DOHH2 (cell line): ENCODE data around the gene HECTD1.

ENCODE experiments used
- H3F3A ChIP-seq: fragments of 200-600 bp; sonication (generic), shearing (Covaris generic); 2 replicates; pipeline ENCODE4 v1.6.0; 2016; ENCODE audit warnings: antibody characterized with exemption, mild to moderate bottlenecking; ENCODE audit not compliant: control insufficient read depth, insufficient read depth
- H3K27ac ChIP-seq: fragments of 200-600 bp; sonication (generic); 2 replicates; pipeline ENCODE4 v1.5.1; 2014; ENCODE audit warnings: low read depth, mild to moderate bottlenecking, low read length, moderate library complexity
- H3K27me3 ChIP-seq: fragments of 200-600 bp; sonication (generic); 2 replicates; pipeline ENCODE4 v1.6.1; 2014; ENCODE audit warnings: mild to moderate bottlenecking, low read length, mixed read lengths; ENCODE audit not compliant: control insufficient read depth
- H3K36me3 ChIP-seq: fragments of 200-600 bp; sonication (generic); 2 replicates; pipeline ENCODE4 v1.6.1; 2014; ENCODE audit warnings: mild to moderate bottlenecking, low read length, moderate library complexity, mixed read lengths; ENCODE audit not compliant: control insufficient read depth
- H3K4me1 ChIP-seq: fragments of 200-600 bp; sonication (generic); 2 replicates; pipeline ENCODE4 v1.6.1; 2014; ENCODE audit warnings: mild to moderate bottlenecking, low read length, mixed read lengths; ENCODE audit not compliant: control insufficient read depth
- H3K4me2 ChIP-seq: fragments of 200-600 bp; sonication (generic); 2 replicates; pipeline ENCODE4 v1.6.0; 2014; ENCODE audit warnings: mild to moderate bottlenecking, low read length, moderate library complexity
- H3K4me3 ChIP-seq: fragments of 200-600 bp; sonication (generic); 2 replicates; pipeline ENCODE4 v1.5.1; 2014; ENCODE audit warnings: mild to moderate bottlenecking, low read length, mixed read lengths
- H3K79me2 ChIP-seq: fragments of 200-600 bp; sonication (generic); 2 replicates; pipeline ENCODE4 v1.6.1; 2014; ENCODE audit warnings: mild to moderate bottlenecking, low read length, mixed read lengths; ENCODE audit not compliant: control insufficient read depth
- H3K9me2 ChIP-seq: fragments of 200-600 bp; sonication (generic); replicated peaks from 2 replicates; pipeline ENCODE4 v1.6.1; 2014; ENCODE audit warnings: mild to moderate bottlenecking, low read length, mixed read lengths; ENCODE audit not compliant: control insufficient read depth
- H3K9me3 ChIP-seq: fragments of 200-600 bp; sonication (generic); 2 replicates; pipeline ENCODE4 v1.6.1; 2014; ENCODE audit warnings: antibody characterized with exemption, low read length, mixed read lengths; ENCODE audit not compliant: control insufficient read depth, insufficient read depth
- H4K20me1 ChIP-seq: fragments of 200-600 bp; sonication (generic); 2 replicates; pipeline ENCODE4 v1.6.0; 2014; ENCODE audit warnings: low read depth, mild to moderate bottlenecking, antibody characterized with exemption, low read length, moderate library complexity; ENCODE audit not compliant: control insufficient read depth, insufficient read depth
- CTCF ChIP-seq: fragments of 200-600 bp; sonication (generic); IDR thresholded peaks from one replicate; pipeline ENCODE4 v1.5.1; 2014; ENCODE audit warnings: antibody characterized with exemption, mild to moderate bottlenecking, low read depth, low read length; ENCODE audit not compliant: poor library complexity, severe bottlenecking
- EZH2phosphoT487 ChIP-seq: fragments of 200-600 bp; sonication (generic); IDR thresholded peaks from 2 replicates; pipeline ENCODE4 v1.6.1; 2017; ENCODE audit warnings: borderline replicate concordance, mild to moderate bottlenecking, antibody characterized with exemption, low read length, moderate library complexity, mixed read lengths

The HECTD1 gene

GRCh38 chr14:31208546-31209424 lies 1.2 kb upstream of the HECTD1 start:
- Histone ChIP-seq H3K79me2 (peaks cover 37% of the 10 kb centered on the region), H3K27me3 (no peaks in the 10 kb centered on the region), H3K9me2 (no peaks in the 10 kb centered on the region), H3K27ac (peak overlapping the region; percentile 81), H3K4me2 (peak overlapping the region; percentile 75), H3K9me3 (no peaks in the 10 kb centered on the region), H3K36me3 (peaks cover 30% of the 10 kb centered on the region), H4K20me1 (peaks cover 7% of the 10 kb centered on the region; the same call in 1 of the 2 replicates), H3K4me1 (peaks cover 19% of the 10 kb centered on the region), H3K4me3 (peak overlapping the region; percentile 76), H3F3A (peaks cover 12% of the 10 kb centered on the region)
- no peak for TF ChIP-seq CTCF
- TF ChIP-seq EZH2phosphoT487 = no peak

- Histone ChIP-seq H3K36me3 (peaks cover 41% of the 10 kb centered on the region), H3K4me3 (peak overlapping the region; percentile 76), H3K4me1 (peaks cover 19% of the 10 kb centered on the region), H3K9me2 (no peaks in the 10 kb centered on the region), H3F3A (peaks cover 12% of the 10 kb centered on the region), H3K27ac (peak overlapping the region; percentile 81), H3K79me2 (peaks cover 50% of the 10 kb centered on the region), H3K9me3 (no peaks in the 10 kb centered on the region), H3K27me3 (no peaks in the 10 kb centered on the region), H3K4me2 (peak overlapping the region; percentile 75), H4K20me1 (peaks cover 7% of the 10 kb centered on the region; the same call in 1 of the 2 replicates)
- TF ChIP-seq EZH2phosphoT487 = no peak
- TF ChIP-seq CTCF = no peak
Measured at GRCh38 chr14:31207287-31207754, 272 bp downstream of the HECTD1 start.

DNA sequence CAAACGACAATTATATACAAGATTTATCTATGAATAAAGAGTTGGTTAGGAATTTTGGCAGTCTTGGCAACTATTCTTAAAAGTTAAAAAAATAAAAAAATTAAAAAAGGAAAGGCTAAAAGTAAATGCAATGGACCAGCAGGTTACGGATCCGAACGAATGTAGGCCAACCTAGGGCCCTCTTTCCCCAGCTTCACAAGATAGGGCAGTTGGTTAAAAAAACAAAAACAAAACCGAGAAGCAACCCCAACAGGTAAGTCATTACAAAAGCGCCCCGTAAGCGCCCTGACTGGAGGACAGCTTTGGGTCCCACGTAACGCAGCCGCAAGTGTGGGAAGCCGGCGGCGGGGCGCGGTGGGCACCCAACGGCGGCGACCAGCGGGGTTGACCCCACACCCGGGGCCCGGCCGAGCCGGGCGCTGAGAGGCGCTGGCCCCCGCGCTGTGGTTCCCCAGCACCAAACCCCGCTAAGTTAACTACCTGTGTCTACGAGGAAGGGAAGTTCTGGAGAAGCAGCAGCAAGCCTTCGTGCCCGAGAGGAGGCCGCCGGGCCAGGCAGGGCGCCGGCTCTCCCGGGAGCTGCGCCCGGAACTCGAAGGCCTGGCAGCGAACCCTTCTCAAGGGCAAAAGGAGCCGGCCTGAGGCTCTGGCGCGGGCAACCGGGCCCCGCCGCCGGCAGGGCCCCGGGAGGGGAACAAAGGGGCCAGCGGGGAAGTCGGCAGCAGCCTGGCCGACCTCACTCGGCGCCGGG lies 882 bp downstream of the HECTD1 start:
- peak overlapping the region; percentile 81 for H3K27ac ChIP-seq
- no peak for TF ChIP-seq EZH2phosphoT487
- no peak for TF ChIP-seq CTCF
- H3K4me3 ChIP-seq = peak overlapping the region; percentile 76
- peaks cover 56% of the 10 kb centered on the region for H3K79me2 ChIP-seq
- no peaks in the 10 kb centered on the region for H3K9me3 ChIP-seq
- peaks cover 19% of the 10 kb centered on the region for H3K4me1 ChIP-seq
- H4K20me1 ChIP-seq = peaks cover 7% of the 10 kb centered on the region; the same call in 1 of the 2 replicates
- H3K36me3 ChIP-seq = peaks cover 46% of the 10 kb centered on the region
- peaks cover 12% of the 10 kb centered on the region for H3F3A ChIP-seq
- H3K9me2 ChIP-seq = no peaks in the 10 kb centered on the region
- peak overlapping the region; percentile 75 for H3K4me2 ChIP-seq
- no peaks in the 10 kb centered on the region for H3K27me3 ChIP-seq
